Measurements from ENCODE around the gene IL31RA.

Gene IL31RA

GRCh38 chr5:55959208-55959607, 108.1 kb downstream of the IL31RA start:
- TF ChIP-seq NFRKB (IDR thresholded peaks at IDR 0.05) (no peak), FOXK2 (IDR thresholded peaks at IDR 0.05) (no peak), CTBP1 (IDR thresholded peaks at IDR 0.05; ENCODE audit: borderline replicate concordance) (no peak), BHLHE40 (IDR thresholded peaks at IDR 0.05; ENCODE audit: borderline replicate concordance) (no peak), ZNF384 (IDR thresholded peaks at IDR 0.05) (no peak), LEF1 (IDR thresholded peaks at IDR 0.05; ENCODE audit: borderline replicate concordance) (no peak), ELF4 (IDR thresholded peaks at IDR 0.05) (no peak), SP1 (IDR thresholded peaks at IDR 0.05) (no peak), HDGF (IDR thresholded peaks at IDR 0.05; ENCODE audit: borderline replicate concordance) (no peak), L3MBTL2 (conservative IDR thresholded peaks at IDR 0.05) (no peak), ARNT (IDR thresholded peaks at IDR 0.05) (no peak), SUZ12 (IDR thresholded peaks at IDR 0.05) (no peak), TARDBP (IDR thresholded peaks at IDR 0.05) (no peak), FOXM1 (IDR thresholded peaks at IDR 0.05; ENCODE audit: borderline replicate concordance) (no peak), PKNOX1 (IDR thresholded peaks at IDR 0.05) (no peak), FOXA1 (IDR thresholded peaks at IDR 0.05) (no peak)
- CTCF ChIA-PET = no interaction called here
- no peak for DNase-seq (ENCODE audit: extremely low spot score)
- POLR2A ChIA-PET = no interaction called here

- DNase-seq (ENCODE audit: extremely low spot score) = no peak
- CTCF ChIA-PET = no interaction called here
- TF ChIP-seq ELF4 (IDR thresholded peaks at IDR 0.05) = no peak
- TF ChIP-seq SP1 (IDR thresholded peaks at IDR 0.05) = no peak
- no peak for TF ChIP-seq BHLHE40 (IDR thresholded peaks at IDR 0.05; ENCODE audit: borderline replicate concordance)
- TF ChIP-seq ARNT (IDR thresholded peaks at IDR 0.05) = no peak
- TF ChIP-seq PKNOX1 (IDR thresholded peaks at IDR 0.05) = no peak
- no peak for TF ChIP-seq HDGF (IDR thresholded peaks at IDR 0.05; ENCODE audit: borderline replicate concordance)
- no peak for TF ChIP-seq FOXK2 (IDR thresholded peaks at IDR 0.05)
- TF ChIP-seq ZNF384 (IDR thresholded peaks at IDR 0.05) = no peak
- no peak for TF ChIP-seq LEF1 (IDR thresholded peaks at IDR 0.05; ENCODE audit: borderline replicate concordance)
- TF ChIP-seq FOXM1 (IDR thresholded peaks at IDR 0.05; ENCODE audit: borderline replicate concordance) = no peak
- POLR2A ChIA-PET = no interaction called here
Measured at GRCh38 chr5:55960779-55961178, 109.6 kb downstream of the IL31RA start.

GRCh38 chr5:55965525-55965924, 114.4 kb downstream of the IL31RA start:
- CTCF ChIA-PET = no interaction called here
- POLR2A ChIA-PET = no interaction called here
- TF ChIP-seq BHLHE40 (IDR thresholded peaks at IDR 0.05; ENCODE audit: borderline replicate concordance) = no peak
- no peak for TF ChIP-seq ZNF384 (IDR thresholded peaks at IDR 0.05)
- no peak for TF ChIP-seq FOXA1 (IDR thresholded peaks at IDR 0.05)
- no peak for TF ChIP-seq ARNT (IDR thresholded peaks at IDR 0.05)
- no peak for TF ChIP-seq L3MBTL2 (conservative IDR thresholded peaks at IDR 0.05)
- no peak for TF ChIP-seq HDGF (IDR thresholded peaks at IDR 0.05; ENCODE audit: borderline replicate concordance)
- no peak for DNase-seq (ENCODE audit: extremely low spot score)

GRCh38 chr5:55966284-55966683, 115.1 kb downstream of the IL31RA start:
- no peak for DNase-seq (ENCODE audit: extremely low spot score)
- TF ChIP-seq NFRKB (IDR thresholded peaks at IDR 0.05) (no peak), BHLHE40 (IDR thresholded peaks at IDR 0.05; ENCODE audit: borderline replicate concordance) (no peak), CTBP1 (IDR thresholded peaks at IDR 0.05; ENCODE audit: borderline replicate concordance) (no peak), FOXK2 (IDR thresholded peaks at IDR 0.05) (no peak), TARDBP (IDR thresholded peaks at IDR 0.05) (no peak), L3MBTL2 (conservative IDR thresholded peaks at IDR 0.05) (no peak), FOXM1 (IDR thresholded peaks at IDR 0.05; ENCODE audit: borderline replicate concordance) (no peak), LEF1 (IDR thresholded peaks at IDR 0.05; ENCODE audit: borderline replicate concordance) (no peak), HDGF (IDR thresholded peaks at IDR 0.05; ENCODE audit: borderline replicate concordance) (no peak), SUZ12 (IDR thresholded peaks at IDR 0.05) (no peak), ZNF384 (IDR thresholded peaks at IDR 0.05) (no peak), FOXA1 (IDR thresholded peaks at IDR 0.05) (no peak), ELF4 (IDR thresholded peaks at IDR 0.05) (no peak), ARNT (IDR thresholded peaks at IDR 0.05) (no peak), PKNOX1 (IDR thresholded peaks at IDR 0.05) (no peak), SP1 (IDR thresholded peaks at IDR 0.05) (no peak)
- ChIA-PET POLR2A (no interaction called here), CTCF (no interaction called here)

GRCh38 chr5:55969956-55970355, 118.8 kb downstream of the IL31RA start:
- CTCF ChIA-PET = no interaction called here
- no peak for TF ChIP-seq PKNOX1 (IDR thresholded peaks at IDR 0.05)
- no peak for TF ChIP-seq NFRKB (IDR thresholded peaks at IDR 0.05)
- TF ChIP-seq FOXM1 (IDR thresholded peaks at IDR 0.05; ENCODE audit: borderline replicate concordance) = no peak
- TF ChIP-seq FOXA1 (IDR thresholded peaks at IDR 0.05) = no peak
- no peak for TF ChIP-seq ELF4 (IDR thresholded peaks at IDR 0.05)
- no peak for TF ChIP-seq L3MBTL2 (conservative IDR thresholded peaks at IDR 0.05)
- TF ChIP-seq HDGF (IDR thresholded peaks at IDR 0.05; ENCODE audit: borderline replicate concordance) = no peak
- TF ChIP-seq TARDBP (IDR thresholded peaks at IDR 0.05) = no peak
- TF ChIP-seq BHLHE40 (IDR thresholded peaks at IDR 0.05; ENCODE audit: borderline replicate concordance) = no peak
- no peak for TF ChIP-seq SUZ12 (IDR thresholded peaks at IDR 0.05)
- no peak for TF ChIP-seq FOXK2 (IDR thresholded peaks at IDR 0.05)
- no peak for TF ChIP-seq ARNT (IDR thresholded peaks at IDR 0.05)
- POLR2A ChIA-PET = no interaction called here
- DNase-seq (ENCODE audit: extremely low spot score) = no peak

Measured in HEK293T (cell line).